OCI-M2 (cell line): ENCODE data around the gene CELF4.

Source experiments
- DNase-seq: peaks from one replicate; lab custom pipeline; 2025; ENCODE audit not compliant: unreplicated experiment; lab: John Stamatoyannopoulos, UW

The CELF4 gene

GRCh38 chr18:37548679-37549289, 16.8 kb downstream of the CELF4 start:
- no peak for DNase-seq

GRCh38 chr18:37547196-37547827, 18.3 kb downstream of the CELF4 start:
- DNase-seq, result no peak

GRCh38 chr18:37546651-37547050, 18.9 kb downstream of the CELF4 start:
- no peak for DNase-seq

GRCh38 chr18:37546272-37546537, 19.4 kb downstream of the CELF4 start:
- no peak for DNase-seq

- DNase-seq, result no peak
These were observed 19.9 kb downstream of the CELF4 start for GRCh38 chr18:37545461-37546271.

GRCh38 chr18:37544713-37545112, 20.9 kb downstream of the CELF4 start:
- no peak for DNase-seq

GRCh38 chr18:37544217-37544616, 21.4 kb downstream of the CELF4 start:
- no peak for DNase-seq

- DNase-seq, result no peak
These were observed 22.3 kb downstream of the CELF4 start for GRCh38 chr18:37543321-37543720.

- DNase-seq, result no peak
These were observed 24.1 kb downstream of the CELF4 start for GRCh38 chr18:37541517-37541916.

GRCh38 chr18:37540424-37541138, 25.0 kb downstream of the CELF4 start:
- no peak for DNase-seq

- DNase-seq, result no peak
These were observed 26.4 kb downstream of the CELF4 start for GRCh38 chr18:37539236-37539635.

GRCh38 chr18:37538526-37539205, 26.9 kb downstream of the CELF4 start:
- no peak for DNase-seq

GRCh38 chr18:37537868-37538525, 27.6 kb downstream of the CELF4 start:
- DNase-seq, result no peak

GRCh38 chr18:37536656-37537055, 28.9 kb downstream of the CELF4 start:
- DNase-seq, result no peak

GRCh38 chr18:37535968-37536367, 29.6 kb downstream of the CELF4 start:
- DNase-seq, result no peak

- no peak for DNase-seq
These were observed 31.0 kb downstream of the CELF4 start for GRCh38 chr18:37534627-37535026.

GRCh38 chr18:37533647-37534584, 31.7 kb downstream of the CELF4 start:
- DNase-seq, result no peak

- no peak for DNase-seq
These were observed 32.7 kb downstream of the CELF4 start for GRCh38 chr18:37532917-37533316.

GRCh38 chr18:37529863-37530262, 35.7 kb downstream of the CELF4 start:
- no peak for DNase-seq

- DNase-seq, result no peak
These were observed 36.3 kb downstream of the CELF4 start for GRCh38 chr18:37529296-37529695.
